H1 (cell line): ENCODE data around the gene QSOX2. TPM values are rescaled to one million over a fixed set of nuclear protein-coding genes. Genes with fewer than 3 reads are reported as not detected.

Experiments used
- CTCF ChIA-PET: fragments of 300-600 bp; sonication (Branson Sonifier 250); formaldehyde crosslinking; loops from one replicate; lab custom pipeline; 2021; ENCODE audit not compliant: partially characterized antibody; lab: Charles Lee
- POLR2A ChIA-PET: fragments of 300-600 bp; sonication (Branson Sonifier 250); formaldehyde crosslinking; loops from one replicate; lab custom pipeline; 2021; ENCODE audit warnings: inconsistent platforms; ENCODE audit not compliant: partially characterized antibody; lab: Charles Lee
- DNase-seq, 2 experiments: peaks; one replicate each; pipeline versions ENCODE4 v3.0.0 to v3.0.0-alpha.2; 2010 to 2022; ENCODE audit warnings: low spot score in 2 of 2, low read depth in 1 of 2, mixed read lengths in 1 of 2
- FAIRE-seq: peaks from 2 replicates; lab custom pipeline; 2011; peaks lifted over from hg19 to GRCh38; lab: Jason Lieb, UNC
- H2AFZ ChIP-seq: 2 replicates; pipeline ENCODE4 v1.8.1; 2012; ENCODE audit warnings: low read length, inconsistent platforms
- H2AK5ac ChIP-seq: 2 replicates; pipeline ENCODE4 v1.6.1; 2013; ENCODE audit warnings: low read depth, low read length
- H2BK120ac ChIP-seq: replicated peaks from 2 replicates; pipeline ENCODE3; 2013; ENCODE audit warnings: low read depth, low read length, inconsistent platforms
- H2BK12ac ChIP-seq: 2 replicates; pipeline ENCODE4 v1.6.1; 2013; ENCODE audit warnings: low read depth, low read length
- H2BK15ac ChIP-seq: 2 replicates; pipeline ENCODE4 v1.6.1; 2013; ENCODE audit warnings: low read length
- H2BK20ac ChIP-seq: 2 replicates; pipeline ENCODE4 v1.6.1; 2013; ENCODE audit warnings: low read length
- H2BK5ac ChIP-seq: 2 replicates; pipeline ENCODE4 v1.6.1; 2013; ENCODE audit warnings: low read depth, low read length
- H3K14ac ChIP-seq: 2 replicates; pipeline ENCODE4 v1.6.1; 2013; ENCODE audit warnings: inconsistent platforms; ENCODE audit not compliant: insufficient read length
- H3K18ac ChIP-seq: 2 replicates; pipeline ENCODE4 v1.6.1; 2013; ENCODE audit warnings: low read length; ENCODE audit errors: extremely low read depth
- H3K23ac ChIP-seq: 2 replicates; pipeline ENCODE4 v1.6.1; 2013; ENCODE audit warnings: inconsistent platforms; ENCODE audit not compliant: insufficient read length
- H3K23me2 ChIP-seq: 2 replicates; pipeline ENCODE4 v1.6.1; 2013; ENCODE audit warnings: low read depth, low read length
- H3K27ac ChIP-seq: 2 replicates; pipeline ENCODE4 v1.6.1; 2011; ENCODE audit warnings: low read depth, low read length, inconsistent platforms
- H3K27me3 ChIP-seq, 4 experiments: replicated peaks in 1 of 4; 1 replicate in 1 of 4; 2 replicates in 3 of 4; pipeline versions ENCODE4 v1.6.1 to v1.8.1; 2011 to 2013; ENCODE audit warnings: low read length in 3 of 4, mild to moderate bottlenecking in 3 of 4, inconsistent platforms in 2 of 4, mixed read lengths in 2 of 4, moderate library complexity in 1 of 4; ENCODE audit not compliant: control insufficient read depth in 3 of 4, insufficient read depth in 3 of 4; ENCODE audit errors: extremely low read depth in 1 of 4
- H3K36me3 ChIP-seq, 4 experiments: 2 replicates each; pipeline versions ENCODE4 v1.6.1 to v1.8.1; 2011 to 2013; ENCODE audit warnings: mild to moderate bottlenecking in 4 of 4, low read length in 3 of 4, moderate library complexity in 2 of 4, control low read depth in 1 of 4, inconsistent platforms in 1 of 4; ENCODE audit not compliant: insufficient read depth in 4 of 4, control insufficient read depth in 2 of 4
- H3K4ac ChIP-seq: replicated peaks from 2 replicates; pipeline ENCODE3; 2013; ENCODE audit warnings: low read length, low read depth, mixed read lengths, inconsistent platforms; ENCODE audit not compliant: insufficient read length
- H3K4me1 ChIP-seq, 4 experiments: replicated peaks in 1 of 4; 1 replicate in 1 of 4; 2 replicates in 3 of 4; pipeline versions ENCODE4 v1.6.1 to v1.8.1; 2011 to 2013; ENCODE audit warnings: low read length in 3 of 4, inconsistent platforms in 2 of 4, mixed read lengths in 1 of 4; ENCODE audit not compliant: insufficient read depth in 4 of 4, control insufficient read depth in 3 of 4
- H3K4me2 ChIP-seq, 2 experiments: 2 replicates each; pipeline versions ENCODE4 v1.6.1 to v1.8.1; 2011 to 2013; ENCODE audit warnings: low read depth in 2 of 2, low read length in 2 of 2, control low read depth in 1 of 2, inconsistent platforms in 1 of 2, mild to moderate bottlenecking in 1 of 2; ENCODE audit not compliant: insufficient read depth in 1 of 2
- H3K4me3 ChIP-seq, 4 experiments: fragments of 200-600, 300-600 bp in 1 of 4; sonication (generic), shearing (Covaris generic), sonication (Bioruptor Twin) in 1 of 4; 2 replicates each; pipeline versions ENCODE4 v1.5.1 to v1.8.1; 2011 to 2016; ENCODE audit warnings: low read length in 4 of 4, low read depth in 3 of 4, control low read depth in 2 of 4, inconsistent platforms in 2 of 4, mild to moderate bottlenecking in 2 of 4, mixed read lengths in 1 of 4, moderate library complexity in 1 of 4; ENCODE audit not compliant: insufficient read depth in 2 of 4; ENCODE audit errors: extremely low read depth in 1 of 4
- H3K56ac ChIP-seq: replicated peaks from 2 replicates; pipeline ENCODE3; 2013; ENCODE audit warnings: low read depth, mild to moderate bottlenecking, mixed read lengths, low read length, inconsistent platforms; ENCODE audit not compliant: insufficient read length
- H3K79me1 ChIP-seq: 2 replicates; pipeline ENCODE4 v1.6.1; 2013; ENCODE audit warnings: low read depth, low read length, control low read depth
- H3K79me2 ChIP-seq, 2 experiments: 2 replicates each; pipeline versions ENCODE4 v1.6.1 to v1.8.1; 2012 to 2013; ENCODE audit warnings: low read length in 2 of 2, mild to moderate bottlenecking in 2 of 2, inconsistent platforms in 1 of 2; ENCODE audit not compliant: insufficient read depth in 2 of 2, control insufficient read depth in 1 of 2
- H3K9ac ChIP-seq, 4 experiments: replicated peaks in 1 of 4; 1 replicate in 1 of 4; 2 replicates in 3 of 4; pipeline versions ENCODE4 v1.6.1 to v1.8.1; 2011 to 2013; ENCODE audit warnings: low read depth in 3 of 4, low read length in 3 of 4, control low read depth in 2 of 4, mild to moderate bottlenecking in 2 of 4, moderate library complexity in 2 of 4, inconsistent platforms in 1 of 4; ENCODE audit errors: extremely low read depth in 1 of 4
- H3K9me3 ChIP-seq, 2 experiments: 2 replicates each; pipeline versions ENCODE4 v1.6.1 to v1.8.1; 2012 to 2013; ENCODE audit warnings: mild to moderate bottlenecking in 2 of 2, moderate library complexity in 2 of 2, control low read depth in 1 of 2, inconsistent platforms in 1 of 2, low read depth in 1 of 2, low read length in 1 of 2, mixed read lengths in 1 of 2; ENCODE audit not compliant: insufficient read depth in 2 of 2
- H4K20me1 ChIP-seq, 2 experiments: replicated peaks in 1 of 2; 2 replicates each; pipeline versions ENCODE3 to v1.8.1; 2011 to 2013; ENCODE audit warnings: inconsistent platforms in 2 of 2, low read length in 2 of 2, mild to moderate bottlenecking in 1 of 2; ENCODE audit not compliant: insufficient read depth in 2 of 2, control insufficient read depth in 1 of 2
- H4K5ac ChIP-seq: 2 replicates; pipeline ENCODE4 v1.6.1; 2013; ENCODE audit warnings: low read length, low read depth, mixed read lengths, inconsistent platforms; ENCODE audit not compliant: insufficient read length
- H4K8ac ChIP-seq: 2 replicates; pipeline ENCODE4 v1.8.0; 2013; ENCODE audit warnings: mild to moderate bottlenecking, moderate library complexity, low read length, inconsistent platforms; ENCODE audit not compliant: insufficient read depth; ENCODE audit errors: extremely low read depth
- H4K91ac ChIP-seq: replicated peaks from 2 replicates; pipeline ENCODE3; 2013; ENCODE audit warnings: low read length, mixed read lengths, inconsistent platforms; ENCODE audit not compliant: insufficient read length
- CTBP2 ChIP-seq: IDR thresholded peaks from 2 replicates; pipeline ENCODE4 v1.7.0; 2011; ENCODE audit warnings: borderline replicate concordance, mild to moderate bottlenecking, moderate library complexity, mixed read lengths, low read length; ENCODE audit not compliant: insufficient read depth, insufficient read length
- FOSL1 ChIP-seq: IDR thresholded peaks from 2 replicates; pipeline ENCODE4 v1.6.1; 2011; ENCODE audit warnings: mild to moderate bottlenecking, low read depth, low read length, moderate library complexity; ENCODE audit not compliant: insufficient read depth
- JUN ChIP-seq: IDR thresholded peaks from 2 replicates; pipeline ENCODE4 v1.6.1; 2011; ENCODE audit warnings: low read depth, mild to moderate bottlenecking, improper control_type of control experiment, low read length
- JUND ChIP-seq: IDR thresholded peaks from 2 replicates; pipeline ENCODE4 v1.6.1; 2011; ENCODE audit warnings: mild to moderate bottlenecking, improper control_type of control experiment, low read length
- SIX5 ChIP-seq: IDR thresholded peaks from 2 replicates; pipeline ENCODE4 v1.6.1; 2011; ENCODE audit warnings: mild to moderate bottlenecking, low read depth, low read length
- TBP ChIP-seq: IDR thresholded peaks from 2 replicates; pipeline ENCODE4 v1.6.1; 2011; ENCODE audit warnings: low read depth, low read length, improper control_type of control experiment
- WGBS, 2 experiments: shearing (Covaris generic) in 1 of 2; methylation state at CpG; one replicate each; pipeline versions ENCODE4 v1.1.6 to v1.1.7; 2013 to 2015; ENCODE audit warnings: low lambda C conversion rate in 2 of 2, mixed read lengths in 2 of 2, inconsistent platforms in 1 of 2, low coverage in 1 of 2, missing lambda C conversion rate in 1 of 2; ENCODE audit not compliant: insufficient replicate concordance in 2 of 2, insufficient coverage in 1 of 2, insufficient read length in 1 of 2; ENCODE audit errors: extremely low coverage in 1 of 2, missing lambda C conversion rate in 1 of 2; 5-methylcytosine and 5-hydroxymethylcytosine counted together
- polyA plus RNA-seq, 7 experiments: library from polyadenylated mRNA; depleted of rRNA in 3 of 7; stranded (reverse) in 5 of 7; unstranded in 2 of 7; fragments of >200 nt in 5 of 7; fragments of 200-250 nt in 2 of 7; gene quantifications; 1 replicate in 5 of 7; 2 replicates in 1 of 7; 4 replicates in 1 of 7; pipeline versions ENCODE4 v1.2.1 to v1.2.3, GENCODE V29; 2011 to 2013; ENCODE audit warnings: missing spikeins in 2 of 7, mixed read lengths in 2 of 7
- total RNA-seq: library from RNA; stranded (reverse); fragmentation: NEBNext Ultra II Directional; extraction: Animal tissue kit (Norgen Biotek cat#: 25700); gene quantifications from 2 replicates; pipeline ENCODE4 v1.2.1, GENCODE V29; 2021
- TF ChIP-seq, protein P1 (sequence below): IDR thresholded peaks from 2 replicates; pipeline ENCODE4 v1.6.1; 2011; ENCODE audit warnings: low read depth, mild to moderate bottlenecking, low read length; ENCODE audit not compliant: insufficient read depth

Gene QSOX2
- total and polyA plus RNA-seq, 2 of the 8 experiments (the other 6 are each of a cell fraction or from before 2014, with no cell fraction given), result 18.0 to 28.6 TPM

- no peak overlapping the region for H2AK5ac ChIP-seq
- 88% methylated on average over 1 of the region's 1 CpG; no CpG with 5 or more reads in 1 of the 2 experiments for WGBS, 2 experiments
- no peak overlapping the region for H3K4ac ChIP-seq
- H3K23me2 ChIP-seq, result no peaks in the 10 kb centered on the region
- TF ChIP-seq JUN (no peak), TBP (no peak), JUND (no peak), FOSL1 (no peak), SIX5 (no peak), CTBP2 (no peak)
- TF ChIP-seq, protein P1, sequence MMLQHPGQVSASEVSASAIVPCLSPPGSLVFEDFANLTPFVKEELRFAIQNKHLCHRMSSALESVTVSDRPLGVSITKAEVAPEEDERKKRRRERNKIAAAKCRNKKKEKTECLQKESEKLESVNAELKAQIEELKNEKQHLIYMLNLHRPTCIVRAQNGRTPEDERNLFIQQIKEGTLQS, result no peak
- no peaks in the 10 kb centered on the region for H3K27me3 ChIP-seq
- ChIA-PET POLR2A (no interaction called here), CTCF (interaction anchor here (0.6 to 1.8 kb wide), 4 partner anchors 8 to 120 kb away, joined by 3 to 5 read pairs (median 3); no protein-coding TSS in a partner anchor)
- no peak overlapping the region for H3K56ac ChIP-seq
- no peak overlapping the region for H2BK12ac ChIP-seq
- no peak overlapping the region for H3K14ac ChIP-seq
- no peak overlapping the region for H3K18ac ChIP-seq
- no peak overlapping the region for H2BK120ac ChIP-seq
- H3K9ac ChIP-seq, result no peak overlapping the region
- no peaks in the 10 kb centered on the region for H3K36me3 ChIP-seq
- H3K4me1 ChIP-seq, result peaks cover 0 to 9% (median 2%) of the 10 kb centered on the region in 4 experiments; a peak in 2 of 7 replicates
- H2AFZ ChIP-seq, result no peak overlapping the region
- no peak overlapping the region for H3K27ac ChIP-seq
- no peaks in the 10 kb centered on the region for H3K9me3 ChIP-seq
- no peak overlapping the region for H2BK20ac ChIP-seq
- H2BK5ac ChIP-seq, result no peak overlapping the region
- H4K8ac ChIP-seq, result no peak overlapping the region
- H4K91ac ChIP-seq, result no peak overlapping the region
- no peak overlapping the region for H3K4me3 ChIP-seq
- H4K5ac ChIP-seq, result no peak overlapping the region
- no peak for FAIRE-seq
- no peak overlapping the region for H3K23ac ChIP-seq
- no peaks in the 10 kb centered on the region for H4K20me1 ChIP-seq
- no peaks in the 10 kb centered on the region for H3K79me2 ChIP-seq
- no peak overlapping the region for H3K4me2 ChIP-seq
- H3K79me1 ChIP-seq, result no peaks in the 10 kb centered on the region
- no peak overlapping the region for H2BK15ac ChIP-seq
- DNase-seq, result no peak
Measured at GRCh38 chr9:136163248-136163850, 82.3 kb downstream of the QSOX2 start.
